HEK293 (cell line): Measurements from ENCODE around the gene HES7.
A peak's percentile ranks its signal among the peaks of the same experiment; 100 is the strongest.

Experiments
- BCL11B ChIP-seq: fragments of 450-650 bp; formaldehyde crosslinking; IDR thresholded peaks from 2 replicates; pipeline ENCODE4 v1.5.1; 2016; ENCODE audit warnings: low read depth, missing biosample characterization, missing genetic modification characterization
- KLF8 ChIP-seq: fragments of 450-650 bp; formaldehyde crosslinking; IDR thresholded peaks from 2 replicates; pipeline ENCODE4 v1.5.1; 2016; ENCODE audit warnings: missing biosample characterization, missing genetic modification characterization
- OVOL3 ChIP-seq: fragments of 450-650 bp; formaldehyde crosslinking; IDR thresholded peaks from 2 replicates; pipeline ENCODE4 v1.5.1; 2016; ENCODE audit warnings: missing biosample characterization, missing genetic modification characterization
- SP2 ChIP-seq: fragments of 450-650 bp; formaldehyde crosslinking; IDR thresholded peaks from 2 replicates; pipeline ENCODE4 v1.5.1; 2016; ENCODE audit warnings: missing biosample characterization, missing genetic modification characterization
- ZBTB17 ChIP-seq: fragments of 450-650 bp; formaldehyde crosslinking; IDR thresholded peaks from 2 replicates; pipeline ENCODE4 v1.5.1; 2016; ENCODE audit warnings: missing biosample characterization, missing genetic modification characterization
- ZEB2 ChIP-seq: fragments of 450-650 bp; formaldehyde crosslinking; IDR thresholded peaks from 2 replicates; pipeline ENCODE4 v1.5.1; 2016; ENCODE audit warnings: missing biosample characterization, missing genetic modification characterization
- ZFHX2 ChIP-seq: fragments of 450-650 bp; formaldehyde crosslinking; conservative IDR thresholded peaks from 2 replicates; pipeline ENCODE4 v1.5.1; 2016; ENCODE audit warnings: missing biosample characterization, missing genetic modification characterization
- ZFP37 ChIP-seq: fragments of 450-650 bp; formaldehyde crosslinking; IDR thresholded peaks from 2 replicates; pipeline ENCODE4 v1.5.1; 2016; ENCODE audit warnings: missing biosample characterization, missing genetic modification characterization
- ZNF112 ChIP-seq: fragments of 450-650 bp; formaldehyde crosslinking; IDR thresholded peaks from 2 replicates; pipeline ENCODE4 v1.5.0; 2017; ENCODE audit warnings: missing biosample characterization, missing genetic modification characterization
- ZNF155 ChIP-seq: fragments of 450-650 bp; formaldehyde crosslinking; IDR thresholded peaks from 2 replicates; pipeline ENCODE4 v1.5.1; 2016; ENCODE audit warnings: missing biosample characterization, missing genetic modification characterization
- ZNF169 ChIP-seq: fragments of 450-650 bp; formaldehyde crosslinking; IDR thresholded peaks from 2 replicates; pipeline ENCODE4 v1.5.1; 2016; ENCODE audit warnings: missing biosample characterization, missing genetic modification characterization
- ZNF19 ChIP-seq: fragments of 450-650 bp; formaldehyde crosslinking; IDR thresholded peaks from 2 replicates; pipeline ENCODE4; 2016; ENCODE audit warnings: missing biosample characterization, missing genetic modification characterization, low read depth
- ZNF2 ChIP-seq: fragments of 450-650 bp; formaldehyde crosslinking; IDR thresholded peaks from 2 replicates; pipeline ENCODE4 v1.5.1; 2016; ENCODE audit warnings: missing biosample characterization, missing genetic modification characterization
- ZNF302 ChIP-seq: fragments of 450-650 bp; formaldehyde crosslinking; IDR thresholded peaks from 2 replicates; pipeline ENCODE4 v1.5.1; 2016; ENCODE audit warnings: missing biosample characterization, missing genetic modification characterization, low read depth
- ZNF473 ChIP-seq: fragments of 450-650 bp; formaldehyde crosslinking; IDR thresholded peaks from 2 replicates; pipeline ENCODE4 v1.5.1; 2017; ENCODE audit warnings: missing biosample characterization, missing genetic modification characterization
- ZNF660 ChIP-seq: fragments of 450-650 bp; IDR thresholded peaks from 2 replicates; pipeline ENCODE4 v1.5.1; 2018; ENCODE audit warnings: missing biosample characterization, mild to moderate bottlenecking, missing genetic modification characterization
- ZNF664 ChIP-seq: fragments of 450-650 bp; formaldehyde crosslinking; IDR thresholded peaks from 2 replicates; pipeline ENCODE4 v1.5.1; 2016; ENCODE audit warnings: missing biosample characterization, missing genetic modification characterization
- ZNF670 ChIP-seq: fragments of 450-650 bp; formaldehyde crosslinking; IDR thresholded peaks from 2 replicates; pipeline ENCODE4 v1.5.1; 2016; ENCODE audit warnings: missing biosample characterization, missing genetic modification characterization, low read depth
- TF ChIP-seq, protein P1 (sequence below): fragments of 450-650 bp; formaldehyde crosslinking; IDR thresholded peaks from 2 replicates; pipeline ENCODE4 v1.5.1; 2016; ENCODE audit warnings: missing biosample characterization, missing genetic modification characterization
- TF ChIP-seq, protein P2 (sequence below): fragments of 450-650 bp; formaldehyde crosslinking; IDR thresholded peaks from 2 replicates; pipeline ENCODE4 v1.5.1; 2016; ENCODE audit warnings: missing biosample characterization, missing genetic modification characterization
- TF ChIP-seq, protein P3 (sequence below): fragments of 450-650 bp; formaldehyde crosslinking; IDR thresholded peaks from 2 replicates; pipeline ENCODE4 v1.5.1; 2016; ENCODE audit warnings: missing biosample characterization, missing genetic modification characterization, low read depth
- TF ChIP-seq, protein P4 (sequence below): fragments of 450-650 bp; formaldehyde crosslinking; IDR thresholded peaks from 2 replicates; pipeline ENCODE4 v1.5.1; 2016; ENCODE audit warnings: missing biosample characterization, missing genetic modification characterization
- TF ChIP-seq, protein P5 (sequence below): fragments of 450-650 bp; formaldehyde crosslinking; IDR thresholded peaks from 2 replicates; pipeline ENCODE4 v1.5.1; 2016; ENCODE audit warnings: missing biosample characterization, missing genetic modification characterization, borderline replicate concordance
- TF ChIP-seq, protein P6 (sequence below): fragments of 450-650 bp; formaldehyde crosslinking; IDR thresholded peaks from 2 replicates; pipeline ENCODE4 v1.5.1; 2016; ENCODE audit warnings: missing biosample characterization, missing genetic modification characterization
- TF ChIP-seq, protein P7 (sequence below): fragments of 450-650 bp; formaldehyde crosslinking; IDR thresholded peaks from 2 replicates; pipeline ENCODE4 v1.5.1; 2016; ENCODE audit warnings: missing biosample characterization, missing genetic modification characterization

Gene HES7

DNA sequence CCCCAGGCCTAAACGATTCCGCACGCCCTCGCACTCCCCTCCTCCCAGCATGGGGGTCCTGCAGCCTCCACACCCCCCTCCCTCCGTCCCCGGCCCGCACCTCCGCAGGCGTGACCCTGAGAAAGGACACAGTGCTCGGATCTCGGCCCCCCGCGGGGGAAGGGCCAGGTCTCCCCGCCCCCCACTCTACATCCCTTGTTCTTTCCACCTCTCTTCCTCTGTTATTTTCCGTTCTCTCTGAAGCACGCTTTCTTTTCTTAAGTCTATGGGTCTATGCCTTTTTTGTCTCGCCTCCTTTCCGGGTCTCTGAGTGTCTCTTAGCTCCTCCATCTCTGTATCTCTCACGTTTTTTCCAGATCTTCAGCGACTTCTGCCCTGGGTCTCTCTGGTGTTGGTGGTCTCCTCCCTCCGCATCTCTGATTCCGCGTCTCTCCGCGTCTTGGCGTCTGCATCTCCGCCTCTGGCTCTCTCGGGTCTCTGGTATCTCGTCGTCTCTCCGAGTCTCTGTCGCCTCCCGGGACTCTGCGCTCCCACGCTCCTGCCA, 2.1 kb upstream of the HES7 start (continued):
- TF ChIP-seq, protein P1, sequence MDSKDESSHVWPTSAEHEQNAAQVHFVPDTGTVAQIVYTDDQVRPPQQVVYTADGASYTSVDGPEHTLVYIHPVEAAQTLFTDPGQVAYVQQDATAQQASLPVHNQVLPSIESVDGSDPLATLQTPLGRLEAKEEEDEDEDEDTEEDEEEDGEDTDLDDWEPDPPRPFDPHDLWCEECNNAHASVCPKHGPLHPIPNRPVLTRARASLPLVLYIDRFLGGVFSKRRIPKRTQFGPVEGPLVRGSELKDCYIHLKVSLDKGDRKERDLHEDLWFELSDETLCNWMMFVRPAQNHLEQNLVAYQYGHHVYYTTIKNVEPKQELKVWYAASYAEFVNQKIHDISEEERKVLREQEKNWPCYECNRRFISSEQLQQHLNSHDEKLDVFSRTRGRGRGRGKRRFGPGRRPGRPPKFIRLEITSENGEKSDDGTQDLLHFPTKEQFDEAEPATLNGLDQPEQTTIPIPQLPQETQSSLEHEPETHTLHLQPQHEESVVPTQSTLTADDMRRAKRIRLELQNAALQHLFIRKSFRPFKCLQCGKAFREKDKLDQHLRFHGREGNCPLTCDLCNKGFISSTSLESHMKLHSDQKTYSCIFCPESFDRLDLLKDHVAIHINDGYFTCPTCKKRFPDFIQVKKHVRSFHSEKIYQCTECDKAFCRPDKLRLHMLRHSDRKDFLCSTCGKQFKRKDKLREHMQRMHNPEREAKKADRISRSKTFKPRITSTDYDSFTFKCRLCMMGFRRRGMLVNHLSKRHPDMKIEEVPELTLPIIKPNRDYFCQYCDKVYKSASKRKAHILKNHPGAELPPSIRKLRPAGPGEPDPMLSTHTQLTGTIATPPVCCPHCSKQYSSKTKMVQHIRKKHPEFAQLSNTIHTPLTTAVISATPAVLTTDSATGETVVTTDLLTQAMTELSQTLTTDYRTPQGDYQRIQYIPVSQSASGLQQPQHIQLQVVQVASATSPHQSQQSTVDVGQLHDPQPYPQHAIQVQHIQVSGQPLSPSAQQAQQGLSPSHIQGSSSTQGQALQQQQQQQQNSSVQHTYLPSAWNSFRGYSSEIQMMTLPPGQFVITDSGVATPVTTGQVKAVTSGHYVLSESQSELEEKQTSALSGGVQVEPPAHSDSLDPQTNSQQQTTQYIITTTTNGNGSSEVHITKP (tag by site-specific recombination) = peak; percentile 53; the same call in 1 of the 2 replicates
- TF ChIP-seq ZNF302 (tag by site-specific recombination) (no peak), BCL11B (peak; percentile 23; the same call in 1 of the 2 replicates), ZNF19 (tag by site-specific recombination) (no peak), ZFP37 (tag by site-specific recombination) (no peak; the same call in 1 of the 2 replicates), ZFHX2 (peak; percentile 87), ZNF155 (tag by site-specific recombination) (no peak), ZNF112 (tag by site-specific recombination) (no peak), ZNF670 (tag by site-specific recombination) (no peak), KLF8 (tag by site-specific recombination) (peak; percentile 15; the same call in 1 of the 2 replicates), ZEB2 (peak; percentile 73), ZBTB17 (tag by site-specific recombination) (peak; percentile 88), OVOL3 (no peak), ZNF169 (tag by site-specific recombination) (no peak), ZNF2 (tag by site-specific recombination) (peak; percentile 72; the same call in 1 of the 2 replicates), ZNF660 (no peak), ZNF473 (no peak), ZNF664 (tag by site-specific recombination) (no peak), SP2 (peak; percentile 80)
- TF ChIP-seq, protein P2, sequence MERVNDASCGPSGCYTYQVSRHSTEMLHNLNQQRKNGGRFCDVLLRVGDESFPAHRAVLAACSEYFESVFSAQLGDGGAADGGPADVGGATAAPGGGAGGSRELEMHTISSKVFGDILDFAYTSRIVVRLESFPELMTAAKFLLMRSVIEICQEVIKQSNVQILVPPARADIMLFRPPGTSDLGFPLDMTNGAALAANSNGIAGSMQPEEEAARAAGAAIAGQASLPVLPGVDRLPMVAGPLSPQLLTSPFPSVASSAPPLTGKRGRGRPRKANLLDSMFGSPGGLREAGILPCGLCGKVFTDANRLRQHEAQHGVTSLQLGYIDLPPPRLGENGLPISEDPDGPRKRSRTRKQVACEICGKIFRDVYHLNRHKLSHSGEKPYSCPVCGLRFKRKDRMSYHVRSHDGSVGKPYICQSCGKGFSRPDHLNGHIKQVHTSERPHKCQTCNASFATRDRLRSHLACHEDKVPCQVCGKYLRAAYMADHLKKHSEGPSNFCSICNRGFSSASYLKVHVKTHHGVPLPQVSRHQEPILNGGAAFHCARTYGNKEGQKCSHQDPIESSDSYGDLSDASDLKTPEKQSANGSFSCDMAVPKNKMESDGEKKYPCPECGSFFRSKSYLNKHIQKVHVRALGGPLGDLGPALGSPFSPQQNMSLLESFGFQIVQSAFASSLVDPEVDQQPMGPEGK (tag by site-specific recombination) = peak; percentile 98
- TF ChIP-seq, protein P3, sequence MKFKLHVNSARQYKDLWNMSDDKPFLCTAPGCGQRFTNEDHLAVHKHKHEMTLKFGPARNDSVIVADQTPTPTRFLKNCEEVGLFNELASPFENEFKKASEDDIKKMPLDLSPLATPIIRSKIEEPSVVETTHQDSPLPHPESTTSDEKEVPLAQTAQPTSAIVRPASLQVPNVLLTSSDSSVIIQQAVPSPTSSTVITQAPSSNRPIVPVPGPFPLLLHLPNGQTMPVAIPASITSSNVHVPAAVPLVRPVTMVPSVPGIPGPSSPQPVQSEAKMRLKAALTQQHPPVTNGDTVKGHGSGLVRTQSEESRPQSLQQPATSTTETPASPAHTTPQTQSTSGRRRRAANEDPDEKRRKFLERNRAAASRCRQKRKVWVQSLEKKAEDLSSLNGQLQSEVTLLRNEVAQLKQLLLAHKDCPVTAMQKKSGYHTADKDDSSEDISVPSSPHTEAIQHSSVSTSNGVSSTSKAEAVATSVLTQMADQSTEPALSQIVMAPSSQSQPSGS = no peak
- TF ChIP-seq, protein P4, sequence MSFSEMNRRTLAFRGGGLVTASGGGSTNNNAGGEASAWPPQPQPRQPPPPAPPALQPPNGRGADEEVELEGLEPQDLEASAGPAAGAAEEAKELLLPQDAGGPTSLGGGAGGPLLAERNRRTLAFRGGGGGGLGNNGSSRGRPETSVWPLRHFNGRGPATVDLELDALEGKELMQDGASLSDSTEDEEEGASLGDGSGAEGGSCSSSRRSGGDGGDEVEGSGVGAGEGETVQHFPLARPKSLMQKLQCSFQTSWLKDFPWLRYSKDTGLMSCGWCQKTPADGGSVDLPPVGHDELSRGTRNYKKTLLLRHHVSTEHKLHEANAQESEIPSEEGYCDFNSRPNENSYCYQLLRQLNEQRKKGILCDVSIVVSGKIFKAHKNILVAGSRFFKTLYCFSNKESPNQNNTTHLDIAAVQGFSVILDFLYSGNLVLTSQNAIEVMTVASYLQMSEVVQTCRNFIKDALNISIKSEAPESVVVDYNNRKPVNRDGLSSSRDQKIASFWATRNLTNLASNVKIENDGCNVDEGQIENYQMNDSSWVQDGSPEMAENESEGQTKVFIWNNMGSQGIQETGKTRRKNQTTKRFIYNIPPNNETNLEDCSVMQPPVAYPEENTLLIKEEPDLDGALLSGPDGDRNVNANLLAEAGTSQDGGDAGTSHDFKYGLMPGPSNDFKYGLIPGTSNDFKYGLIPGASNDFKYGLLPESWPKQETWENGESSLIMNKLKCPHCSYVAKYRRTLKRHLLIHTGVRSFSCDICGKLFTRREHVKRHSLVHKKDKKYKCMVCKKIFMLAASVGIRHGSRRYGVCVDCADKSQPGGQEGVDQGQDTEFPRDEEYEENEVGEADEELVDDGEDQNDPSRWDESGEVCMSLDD (tag by site-specific recombination) = peak; percentile 92
- TF ChIP-seq, protein P5, sequence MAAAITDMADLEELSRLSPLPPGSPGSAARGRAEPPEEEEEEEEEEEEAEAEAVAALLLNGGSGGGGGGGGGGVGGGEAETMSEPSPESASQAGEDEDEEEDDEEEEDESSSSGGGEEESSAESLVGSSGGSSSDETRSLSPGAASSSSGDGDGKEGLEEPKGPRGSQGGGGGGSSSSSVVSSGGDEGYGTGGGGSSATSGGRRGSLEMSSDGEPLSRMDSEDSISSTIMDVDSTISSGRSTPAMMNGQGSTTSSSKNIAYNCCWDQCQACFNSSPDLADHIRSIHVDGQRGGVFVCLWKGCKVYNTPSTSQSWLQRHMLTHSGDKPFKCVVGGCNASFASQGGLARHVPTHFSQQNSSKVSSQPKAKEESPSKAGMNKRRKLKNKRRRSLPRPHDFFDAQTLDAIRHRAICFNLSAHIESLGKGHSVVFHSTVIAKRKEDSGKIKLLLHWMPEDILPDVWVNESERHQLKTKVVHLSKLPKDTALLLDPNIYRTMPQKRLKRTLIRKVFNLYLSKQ (tag by site-specific recombination) = no peak
- TF ChIP-seq, protein P6, sequence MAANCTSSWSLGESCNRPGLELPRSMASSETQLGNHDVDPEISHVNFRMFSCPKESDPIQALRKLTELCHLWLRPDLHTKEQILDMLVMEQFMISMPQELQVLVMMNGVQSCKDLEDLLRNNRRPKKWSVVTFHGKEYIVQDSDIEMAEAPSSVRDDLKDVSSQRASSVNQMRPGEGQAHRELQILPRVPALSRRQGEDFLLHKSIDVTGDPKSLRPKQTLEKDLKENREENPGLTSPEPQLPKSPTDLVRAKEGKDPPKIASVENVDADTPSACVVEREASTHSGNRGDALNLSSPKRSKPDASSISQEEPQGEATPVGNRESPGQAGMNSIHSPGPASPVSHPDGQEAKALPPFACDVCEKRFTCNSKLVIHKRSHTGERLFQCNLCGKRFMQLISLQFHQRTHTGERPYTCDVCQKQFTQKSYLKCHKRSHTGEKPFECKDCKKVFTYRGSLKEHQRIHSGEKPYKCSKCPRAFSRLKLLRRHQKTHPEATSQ (tag by site-specific recombination) = no peak
- TF ChIP-seq, protein P7, sequence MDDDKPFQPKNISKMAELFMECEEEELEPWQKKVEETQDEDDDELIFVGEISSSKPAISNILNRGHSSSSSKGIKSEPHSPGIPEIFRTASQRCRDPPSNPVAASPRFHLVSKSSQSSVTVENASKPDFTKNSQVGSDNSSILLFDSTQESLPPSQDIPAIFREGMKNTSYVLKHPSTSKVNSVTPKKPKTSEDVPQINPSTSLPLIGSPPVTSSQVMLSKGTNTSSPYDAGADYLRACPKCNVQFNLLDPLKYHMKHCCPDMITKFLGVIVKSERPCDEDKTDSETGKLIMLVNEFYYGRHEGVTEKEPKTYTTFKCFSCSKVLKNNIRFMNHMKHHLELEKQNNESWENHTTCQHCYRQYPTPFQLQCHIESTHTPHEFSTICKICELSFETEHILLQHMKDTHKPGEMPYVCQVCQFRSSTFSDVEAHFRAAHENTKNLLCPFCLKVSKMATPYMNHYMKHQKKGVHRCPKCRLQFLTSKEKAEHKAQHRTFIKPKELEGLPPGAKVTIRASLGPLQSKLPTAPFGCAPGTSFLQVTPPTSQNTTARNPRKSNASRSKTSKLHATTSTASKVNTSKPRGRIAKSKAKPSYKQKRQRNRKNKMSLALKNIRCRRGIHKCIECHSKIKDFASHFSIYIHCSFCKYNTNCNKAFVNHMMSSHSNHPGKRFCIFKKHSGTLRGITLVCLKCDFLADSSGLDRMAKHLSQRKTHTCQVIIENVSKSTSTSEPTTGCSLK (tag by site-specific recombination) = no peak
